ENCODE data around the gene SNCAIP.

Gene SNCAIP

DNA sequence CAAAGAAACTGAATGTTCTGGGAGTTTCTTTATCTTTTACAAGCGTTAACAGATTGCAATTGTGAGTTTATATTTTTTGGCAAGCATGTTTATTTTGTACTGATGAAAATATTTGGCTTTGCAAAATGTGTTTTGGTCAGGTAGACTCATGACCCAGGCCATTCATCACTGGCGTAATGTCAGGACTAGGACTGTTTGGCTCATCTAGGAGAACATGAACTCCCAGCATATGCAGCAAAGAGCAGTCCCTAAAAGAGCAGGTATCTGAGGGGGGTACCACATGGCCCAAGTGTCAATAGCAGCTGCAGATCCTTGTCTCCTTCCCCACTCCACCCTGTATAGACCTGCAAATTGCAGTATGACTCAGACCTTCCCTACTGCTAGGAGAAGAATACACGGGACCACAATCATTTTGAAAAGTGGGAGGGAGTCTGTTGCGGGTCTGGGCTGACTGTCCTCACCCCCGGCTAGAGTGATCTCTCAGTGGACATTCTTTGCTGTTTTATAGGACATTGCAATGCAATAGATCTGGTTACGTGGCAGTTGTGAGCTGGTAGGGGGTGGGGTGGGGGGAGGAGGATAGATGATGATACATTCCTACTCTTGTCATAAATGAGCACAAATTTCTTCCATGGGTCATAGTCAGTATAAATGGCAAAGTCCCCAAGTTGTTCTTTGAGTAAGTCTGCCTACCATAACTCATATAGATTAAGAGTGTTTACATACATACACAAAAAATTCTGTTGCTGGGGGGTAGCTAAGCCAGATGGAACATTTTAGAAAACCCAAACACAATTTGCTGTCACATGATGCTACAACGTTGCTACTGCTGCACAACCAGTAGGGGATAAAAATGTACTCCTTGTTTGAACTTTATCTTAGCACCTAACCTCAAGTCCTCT lies 20.8 kb upstream of the SNCAIP start:
- Histone ChIP-seq H2BK5ac (ENCODE audit: low read length) (no peak overlapping the region), H3K27me3 (ENCODE audit: control insufficient read depth in 3 of 3, insufficient read depth in 3 of 3, low read depth in 1 of 3, low read length in 3 of 3) (no peaks in the 10 kb centered on the region), H3K4me1 (ENCODE audit: control insufficient read depth in 2 of 2, insufficient read depth in 1 of 2, low read depth in 1 of 2, low read length in 2 of 2) (no peaks in the 10 kb centered on the region), H4K8ac (ENCODE audit: low read depth, low read length) (no peak overlapping the region), H2BK12ac (ENCODE audit: low read length) (no peak overlapping the region), H3K14ac (ENCODE audit: low read length) (no peak overlapping the region), H3K4me2 (ENCODE audit: insufficient read depth, low read length, poor library complexity, severe bottlenecking) (no peak overlapping the region), H3K36me3 (replicated peaks in 1 of 2; ENCODE audit: control insufficient read depth in 2 of 2, insufficient read depth in 2 of 2, low read length in 2 of 2) (no peaks in the 10 kb centered on the region), H3K23ac (ENCODE audit: low read depth, low read length, poor library complexity) (no peak overlapping the region), H3K79me1 (ENCODE audit: low read depth, low read length) (no peaks in the 10 kb centered on the region), H3K9me3 (replicated peaks in 1 of 2; ENCODE audit: control insufficient read depth in 2 of 2, insufficient read depth in 1 of 2, low read depth in 1 of 2, low read length in 2 of 2) (no peaks in the 10 kb centered on the region), H2BK15ac (ENCODE audit: low read length) (no peak overlapping the region), H3K4ac (ENCODE audit: low read length) (no peak overlapping the region), H3K27ac (replicated peaks; ENCODE audit: low read length) (no peak overlapping the region), H3K18ac (ENCODE audit: low read length) (no peak overlapping the region), H2BK120ac (ENCODE audit: low read depth, low read length) (no peak overlapping the region), H4K91ac (ENCODE audit: low read depth, low read length, poor library complexity) (no peak overlapping the region), H3K4me3 (ENCODE audit: low read length in 2 of 2) (no peak overlapping the region), H3K9ac (ENCODE audit: low read depth, low read length, poor library complexity) (no peak overlapping the region), H2AFZ (ENCODE audit: low read length) (no peak overlapping the region), H2AK5ac (ENCODE audit: low read depth, low read length) (no peak overlapping the region)
- no CpG with 5 or more reads among the region's 7 CpGs for WGBS, 2 donors (ENCODE audit: extremely low coverage in 2 of 2, insufficient read length in 2 of 2, insufficient replicate concordance in 1 of 2)
- DNase-seq (ENCODE audit: low spot score): no peak

DNA sequence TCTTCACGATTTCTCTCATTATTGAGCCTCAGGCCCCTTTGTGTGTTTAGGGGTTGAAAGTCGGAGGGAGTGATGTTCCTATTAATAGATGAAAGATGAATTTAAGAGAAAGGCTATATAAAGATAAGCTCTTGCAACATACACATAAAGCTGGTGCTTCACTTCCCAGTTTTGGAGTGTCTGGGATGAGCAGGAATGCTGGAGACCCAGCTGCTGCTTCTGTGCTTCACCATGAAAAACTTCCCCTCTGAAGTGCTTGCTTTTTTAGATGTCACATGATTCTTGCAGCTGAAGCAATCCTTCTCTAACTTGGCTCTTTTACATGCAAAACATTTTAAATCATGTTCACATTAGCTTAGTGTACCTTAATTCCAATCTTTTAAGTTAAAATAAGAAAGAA lies 19.7 kb upstream of the SNCAIP start:
- H3K4ac ChIP-seq (ENCODE audit: low read length): no peak overlapping the region
- no peaks in the 10 kb centered on the region for H3K36me3 ChIP-seq (replicated peaks in 1 of 2; ENCODE audit: control insufficient read depth in 2 of 2, insufficient read depth in 2 of 2, low read length in 2 of 2)
- DNase-seq (ENCODE audit: low spot score): no peak
- no peak overlapping the region for H2BK5ac ChIP-seq (ENCODE audit: low read length)
- no peak overlapping the region for H4K8ac ChIP-seq (ENCODE audit: low read depth, low read length)
- H3K23ac ChIP-seq (ENCODE audit: low read depth, low read length, poor library complexity): no peak overlapping the region
- no peak overlapping the region for H3K4me2 ChIP-seq (ENCODE audit: insufficient read depth, low read length, poor library complexity, severe bottlenecking)
- no peak overlapping the region for H2BK12ac ChIP-seq (ENCODE audit: low read length)
- no peak overlapping the region for H2BK120ac ChIP-seq (ENCODE audit: low read depth, low read length)
- H3K18ac ChIP-seq (ENCODE audit: low read length): no peak overlapping the region
- no peak overlapping the region for H3K4me3 ChIP-seq (ENCODE audit: low read length in 2 of 2)
- no peak overlapping the region for H2AFZ ChIP-seq (ENCODE audit: low read length)
- H2AK5ac ChIP-seq (ENCODE audit: low read depth, low read length): no peak overlapping the region
- H3K14ac ChIP-seq (ENCODE audit: low read length): no peak overlapping the region
- no CpG with 5 or more reads among the region's 2 CpGs for WGBS, 2 donors (ENCODE audit: extremely low coverage in 2 of 2, insufficient read length in 2 of 2, insufficient replicate concordance in 1 of 2)
- no peak overlapping the region for H2BK15ac ChIP-seq (ENCODE audit: low read length)
- H3K27me3 ChIP-seq (ENCODE audit: control insufficient read depth in 3 of 3, insufficient read depth in 3 of 3, low read depth in 1 of 3, low read length in 3 of 3): no peaks in the 10 kb centered on the region
- no peak overlapping the region for H4K91ac ChIP-seq (ENCODE audit: low read depth, low read length, poor library complexity)
- H3K27ac ChIP-seq (replicated peaks; ENCODE audit: low read length): no peak overlapping the region
- no peaks in the 10 kb centered on the region for H3K4me1 ChIP-seq (ENCODE audit: control insufficient read depth in 2 of 2, insufficient read depth in 1 of 2, low read depth in 1 of 2, low read length in 2 of 2)
- no peaks in the 10 kb centered on the region for H3K9me3 ChIP-seq (replicated peaks in 1 of 2; ENCODE audit: control insufficient read depth in 2 of 2, insufficient read depth in 1 of 2, low read depth in 1 of 2, low read length in 2 of 2)
- H3K9ac ChIP-seq (ENCODE audit: low read depth, low read length, poor library complexity): no peak overlapping the region
- no peaks in the 10 kb centered on the region for H3K79me1 ChIP-seq (ENCODE audit: low read depth, low read length)

DNA sequence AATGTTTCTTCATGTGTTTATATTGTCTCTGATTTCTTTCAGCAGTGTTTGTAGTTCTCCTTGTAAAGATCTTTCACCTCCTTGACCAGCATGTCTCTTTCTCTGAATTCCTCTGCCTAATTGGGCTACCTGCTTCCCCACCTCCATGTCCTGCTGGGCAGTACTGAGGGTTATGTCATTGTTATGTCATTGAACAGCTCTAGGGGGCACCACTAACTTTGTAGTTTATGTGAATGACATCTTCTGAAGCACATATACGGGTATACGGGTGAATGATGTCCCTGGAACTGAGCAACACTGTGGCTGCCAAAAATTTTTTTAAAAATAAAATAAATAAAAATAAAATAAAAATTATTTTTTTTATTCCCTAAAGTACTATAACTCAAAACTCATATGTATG lies 16.9 kb upstream of the SNCAIP start:
- Histone ChIP-seq H3K9me3 (replicated peaks in 1 of 2; ENCODE audit: control insufficient read depth in 2 of 2, insufficient read depth in 1 of 2, low read depth in 1 of 2, low read length in 2 of 2) (no peaks in the 10 kb centered on the region), H2AK5ac (ENCODE audit: low read depth, low read length) (no peak overlapping the region), H3K4me1 (ENCODE audit: control insufficient read depth in 2 of 2, insufficient read depth in 1 of 2, low read depth in 1 of 2, low read length in 2 of 2) (no peaks in the 10 kb centered on the region), H3K36me3 (replicated peaks in 1 of 2; ENCODE audit: control insufficient read depth in 2 of 2, insufficient read depth in 2 of 2, low read length in 2 of 2) (no peaks in the 10 kb centered on the region), H3K27ac (replicated peaks; ENCODE audit: low read length) (no peak overlapping the region), H3K27me3 (ENCODE audit: control insufficient read depth in 3 of 3, insufficient read depth in 3 of 3, low read depth in 1 of 3, low read length in 3 of 3) (no peaks in the 10 kb centered on the region), H2BK5ac (ENCODE audit: low read length) (no peak overlapping the region), H3K18ac (ENCODE audit: low read length) (no peak overlapping the region), H2BK15ac (ENCODE audit: low read length) (no peak overlapping the region), H3K4ac (ENCODE audit: low read length) (no peak overlapping the region), H3K4me3 (ENCODE audit: low read length in 2 of 2) (no peak overlapping the region), H2BK120ac (ENCODE audit: low read depth, low read length) (no peak overlapping the region), H3K14ac (ENCODE audit: low read length) (no peak overlapping the region), H3K9ac (ENCODE audit: low read depth, low read length, poor library complexity) (no peak overlapping the region), H3K79me1 (ENCODE audit: low read depth, low read length) (no peaks in the 10 kb centered on the region), H4K91ac (ENCODE audit: low read depth, low read length, poor library complexity) (no peak overlapping the region), H3K23ac (ENCODE audit: low read depth, low read length, poor library complexity) (no peak overlapping the region), H2AFZ (ENCODE audit: low read length) (no peak overlapping the region), H4K8ac (ENCODE audit: low read depth, low read length) (no peak overlapping the region), H3K4me2 (ENCODE audit: insufficient read depth, low read length, poor library complexity, severe bottlenecking) (no peak overlapping the region), H2BK12ac (ENCODE audit: low read length) (no peak overlapping the region)
- WGBS, 2 donors (ENCODE audit: extremely low coverage in 2 of 2, insufficient read length in 2 of 2, insufficient replicate concordance in 1 of 2): no CpG with 5 or more reads among the region's 2 CpGs
- no peak for DNase-seq (ENCODE audit: low spot score)

DNA sequence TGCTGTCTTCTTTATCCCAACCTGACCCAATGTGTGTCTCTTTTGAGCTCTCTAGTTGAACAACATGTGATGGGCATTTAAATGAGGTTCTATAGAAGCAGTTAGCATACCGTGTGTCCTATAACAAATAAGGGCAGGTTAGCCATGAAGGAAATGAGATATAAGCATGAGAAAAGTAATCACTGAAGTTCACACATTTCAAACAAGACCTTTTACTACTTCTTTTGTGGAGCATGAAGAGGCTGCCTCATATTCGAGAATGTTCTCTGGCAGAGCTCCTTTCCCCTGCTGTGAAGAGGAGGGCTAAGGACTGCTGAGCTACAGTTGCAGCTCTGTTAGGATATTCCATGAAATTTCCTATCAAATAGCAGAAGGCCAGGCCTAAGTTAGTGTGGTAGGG lies 15.2 kb upstream of the SNCAIP start:
- Histone ChIP-seq H3K4me2 (ENCODE audit: insufficient read depth, low read length, poor library complexity, severe bottlenecking) (no peak overlapping the region), H4K91ac (ENCODE audit: low read depth, low read length, poor library complexity) (no peak overlapping the region), H2BK12ac (ENCODE audit: low read length) (no peak overlapping the region), H2BK5ac (ENCODE audit: low read length) (no peak overlapping the region), H2BK15ac (ENCODE audit: low read length) (no peak overlapping the region), H3K27me3 (ENCODE audit: control insufficient read depth in 3 of 3, insufficient read depth in 3 of 3, low read depth in 1 of 3, low read length in 3 of 3) (no peaks in the 10 kb centered on the region), H3K9me3 (replicated peaks in 1 of 2; ENCODE audit: control insufficient read depth in 2 of 2, insufficient read depth in 1 of 2, low read depth in 1 of 2, low read length in 2 of 2) (no peaks in the 10 kb centered on the region), H3K18ac (ENCODE audit: low read length) (no peak overlapping the region), H3K23ac (ENCODE audit: low read depth, low read length, poor library complexity) (no peak overlapping the region), H4K8ac (ENCODE audit: low read depth, low read length) (no peak overlapping the region), H3K4me1 (ENCODE audit: control insufficient read depth in 2 of 2, insufficient read depth in 1 of 2, low read depth in 1 of 2, low read length in 2 of 2) (no peaks in the 10 kb centered on the region), H3K36me3 (replicated peaks in 1 of 2; ENCODE audit: control insufficient read depth in 2 of 2, insufficient read depth in 2 of 2, low read length in 2 of 2) (no peaks in the 10 kb centered on the region), H2AFZ (ENCODE audit: low read length) (no peak overlapping the region), H3K4me3 (ENCODE audit: low read length in 2 of 2) (no peak overlapping the region), H3K79me1 (ENCODE audit: low read depth, low read length) (no peaks in the 10 kb centered on the region), H2BK120ac (ENCODE audit: low read depth, low read length) (no peak overlapping the region), H3K14ac (ENCODE audit: low read length) (no peak overlapping the region), H2AK5ac (ENCODE audit: low read depth, low read length) (no peak overlapping the region), H3K9ac (ENCODE audit: low read depth, low read length, poor library complexity) (no peak overlapping the region), H3K4ac (ENCODE audit: low read length) (no peak overlapping the region), H3K27ac (replicated peaks; ENCODE audit: low read length) (no peak overlapping the region)
- DNase-seq (ENCODE audit: low spot score): no peak
- WGBS, 2 donors (ENCODE audit: extremely low coverage in 2 of 2, insufficient read length in 2 of 2, insufficient replicate concordance in 1 of 2): no CpG with 5 or more reads among the region's 2 CpGs
